Common myeloid progenitor, CD34-positive (primary cell): ENCODE measurements around the gene EFEMP2.

Experiments
- CTCF ChIA-PET: fragments of 350-600 bp; sonication (Branson Sonifier 250); formaldehyde crosslinking; loops from one replicate; lab custom pipeline; 2021; ENCODE audit warnings: antibody characterized with exemption; lab: Charles Lee
- POLR2A ChIA-PET: fragments of 350-600 bp; sonication (Branson Sonifier 250); formaldehyde crosslinking; loops from one replicate; lab custom pipeline; 2021; ENCODE audit warnings: antibody characterized with exemption; lab: Charles Lee
- DNase-seq, 3 donors: peaks; one replicate each; pipeline versions ENCODE4 v3.0.0 to v3.0.0-alpha.2; 2013
- H3K27ac ChIP-seq, 2 experiments: 1 replicate in 1 of 2; 2 replicates in 1 of 2; pipeline ENCODE4 v1.7.0; 2013; ENCODE audit warnings: inconsistent platforms in 2 of 2, low read length in 2 of 2, mild to moderate bottlenecking in 2 of 2, low read depth in 1 of 2, moderate library complexity in 1 of 2; ENCODE audit not compliant: severe bottlenecking in 2 of 2, insufficient read depth in 1 of 2, poor library complexity in 1 of 2
- H3K27me3 ChIP-seq, 5 experiments: replicated peaks in 2 of 5; 1 replicate in 3 of 5; 2 replicates in 2 of 5; pipeline versions ENCODE4 v1.6.1 to v1.7.0; 2013; ENCODE audit warnings: low read length in 4 of 5, mild to moderate bottlenecking in 2 of 5, moderate library complexity in 2 of 5, inconsistent platforms in 1 of 5; ENCODE audit not compliant: insufficient read depth in 5 of 5, control insufficient read depth in 4 of 5
- H3K36me3 ChIP-seq, 4 experiments: 1 replicate in 2 of 4; 2 replicates in 2 of 4; pipeline versions ENCODE4 v1.6.1 to v1.7.0; 2013; ENCODE audit warnings: low read length in 3 of 4, control low read depth in 1 of 4, mild to moderate bottlenecking in 1 of 4; ENCODE audit not compliant: control insufficient read depth in 4 of 4, insufficient read depth in 4 of 4
- H3K4me1 ChIP-seq, 4 experiments: 1 replicate in 3 of 4; 2 replicates in 1 of 4; pipeline versions ENCODE4 v1.6.1 to v1.7.1; 2013; ENCODE audit warnings: low read length in 3 of 4, mild to moderate bottlenecking in 3 of 4, control low read depth in 1 of 4, inconsistent platforms in 1 of 4, moderate library complexity in 1 of 4; ENCODE audit not compliant: control insufficient read depth in 4 of 4, insufficient read depth in 4 of 4; ENCODE audit errors: control extremely low read depth in 1 of 4
- H3K4me3 ChIP-seq, 7 experiments: 1 replicate in 4 of 7; 2 replicates in 3 of 7; pipeline versions ENCODE4 v1.5.1 to v1.7.0; 2013; ENCODE audit warnings: mild to moderate bottlenecking in 7 of 7, low read length in 6 of 7, moderate library complexity in 6 of 7, inconsistent platforms in 2 of 7, low read depth in 2 of 7, control low read depth in 1 of 7; ENCODE audit not compliant: insufficient read depth in 4 of 7, control insufficient read depth in 1 of 7; ENCODE audit errors: extremely low read depth in 1 of 7
- H3K9me3 ChIP-seq, 5 experiments: 1 replicate in 4 of 5; 2 replicates in 1 of 5; pipeline versions ENCODE4 v1.6.1 to v1.7.1; 2013; ENCODE audit warnings: low read length in 4 of 5, mild to moderate bottlenecking in 2 of 5, inconsistent platforms in 1 of 5, low read depth in 1 of 5, moderate library complexity in 1 of 5; ENCODE audit not compliant: control insufficient read depth in 4 of 5, insufficient read depth in 2 of 5; ENCODE audit errors: control extremely low read depth in 1 of 5
- WGBS: methylation state at CpG from one replicate; pipeline ENCODE4 v1.1.5; 2013; ENCODE audit not compliant: insufficient coverage; 5-methylcytosine and 5-hydroxymethylcytosine counted together

The EFEMP2 gene

GRCh38 chr11:65860278-65861164, 12.1 kb downstream of the EFEMP2 start, which contains the start of gene MUS81:
TSS of gene MUS81 (plus strand) at chr11:65860433. CDS start at chr11:65860754, 321 bp downstream.
- Histone ChIP-seq H3K4me1 (peaks cover 14 to 50% (median 46%) of the 10 kb centered on the region in 4 experiments), H3K9me3 (no peaks in the 10 kb centered on the region), H3K27me3 (no peaks in the 10 kb centered on the region), H3K4me3 (peak within 1 kb of the TSS; percentile 80 to 96 (median 90)), H3K27ac (peak within 1 kb of the TSS; percentile 68 to 85), H3K36me3 (peaks cover 3 to 51% (median 42%) of the 10 kb centered on the region in 4 experiments)
- peak; percentile 99 for DNase-seq
- under 1% methylated on average over 73 of the region's 78 CpGs for WGBS
- POLR2A ChIA-PET = interaction anchor here (0.5 to 4.1 kb wide), 7 partner anchors 8 to 142 kb away, joined by 4 to 33 read pairs (median 5); partner anchors contain the start of genes BANF1, CCDC85B, CTSW and EFEMP2
- CTCF ChIA-PET = interaction anchor here (0.6 to 7.9 kb wide), 21 partner anchors 9 to 270 kb away, joined by 3 to 124 read pairs (median 3); partner anchors contain the start of genes CCDC85B, EFEMP2, FIBP and KAT5

- peak overlapping the region; percentile 68 to 85 for H3K27ac ChIP-seq
- WGBS = under 1% methylated on average over 14 of the region's 16 CpGs
- H3K4me3 ChIP-seq = peak overlapping the region; percentile 57 to 96 (median 89)
- no peaks in the 10 kb centered on the region for H3K9me3 ChIP-seq
- CTCF ChIA-PET = interaction anchor here (0.6 to 7.9 kb wide), 20 partner anchors 9 to 236 kb away, joined by 3 to 124 read pairs (median 3); partner anchors contain the start of genes CCDC85B, EFEMP2, FIBP and KAT5
- POLR2A ChIA-PET = interaction anchor here (0.5 to 4.1 kb wide), 9 partner anchors 9 to 148 kb away, joined by 3 to 33 read pairs (median 5); partner anchors contain the start of genes BANF1, CCDC85B, CTSW and EFEMP2
- H3K36me3 ChIP-seq = peaks cover 3 to 51% (median 40%) of the 10 kb centered on the region in 4 experiments
- H3K27me3 ChIP-seq = no peaks in the 10 kb centered on the region
- peak in 1 of 3 donors; percentile 22 for DNase-seq
- H3K4me1 ChIP-seq = peaks cover 14 to 52% (median 49%) of the 10 kb centered on the region in 4 experiments
These were observed 12.8 kb downstream of the EFEMP2 start for GRCh38 chr11:65859812-65860277.

GRCh38 chr11:65859095-65859811, 13.3 kb downstream of the EFEMP2 start:
- Histone ChIP-seq H3K4me1 (peaks cover 14 to 52% (median 49%) of the 10 kb centered on the region in 4 experiments), H3K4me3 (peak overlapping the region; percentile 80 to 96 (median 90)), H3K9me3 (no peaks in the 10 kb centered on the region), H3K27ac (peak overlapping the region; percentile 68 to 85), H3K27me3 (no peaks in the 10 kb centered on the region), H3K36me3 (peaks cover under 1 to 51% (median 40%) of the 10 kb centered on the region in 4 experiments)
- DNase-seq = peak; percentile 97 to 99 (median 99)
- ChIA-PET CTCF (interaction anchor here (0.8 to 7.9 kb wide), 16 partner anchors 12 to 236 kb away, joined by 3 to 124 read pairs (median 4); partner anchors contain the start of genes CCDC85B, EFEMP2, FIBP and SNX32), POLR2A (interaction anchor here (1.0 to 4.1 kb wide), 7 partner anchors 9 to 147 kb away, joined by 3 to 33 read pairs (median 5); partner anchors contain the start of genes BANF1, CCDC85B, EFEMP2 and FIBP)
- WGBS = under 1% methylated on average over 41 of the region's 46 CpGs

GRCh38 chr11:65858681-65859087, 13.9 kb downstream of the EFEMP2 start:
- POLR2A ChIA-PET = interaction anchor here (0.6 to 4.1 kb wide), 8 partner anchors 13 to 947 kb away, joined by 3 to 33 read pairs (median 5); partner anchors contain the start of genes AP5B1, CCDC85B, CTSW and FIBP
- Histone ChIP-seq H3K27me3 (no peaks in the 10 kb centered on the region), H3K36me3 (peaks cover 0 to 51% (median 41%) of the 10 kb centered on the region in 4 experiments), H3K9me3 (no peaks in the 10 kb centered on the region), H3K4me1 (peaks cover 14 to 52% (median 49%) of the 10 kb centered on the region in 4 experiments), H3K27ac (peak overlapping the region; percentile 15 to 85), H3K4me3 (peak overlapping the region; percentile 80 to 96 (median 90))
- CTCF ChIA-PET = interaction anchor here (0.6 to 7.9 kb wide), 12 partner anchors 9 to 235 kb away, joined by 3 to 124 read pairs (median 4); partner anchors contain the start of genes CCDC85B, EFEMP2, FIBP and SNX32
- DNase-seq = peak in 2 of 3 donors; percentile 24 to 53
- WGBS = 0% methylated on average over 7 of the region's 10 CpGs

GRCh38 chr11:65857853-65858680, 14.5 kb downstream of the EFEMP2 start, which contains the start of gene CFL1:
TSS of gene CFL1 (minus strand) at chr11:65858180. CDS start at chr11:65858099, 81 bp downstream.
- Histone ChIP-seq H3K27ac (peak within 1 kb of the TSS; percentile 57 to 85), H3K36me3 (peaks cover 3 to 51% (median 40%) of the 10 kb centered on the region in 4 experiments), H3K4me1 (peaks cover 14 to 52% (median 49%) of the 10 kb centered on the region in 4 experiments), H3K9me3 (no peaks in the 10 kb centered on the region), H3K27me3 (no peaks in the 10 kb centered on the region), H3K4me3 (peak within 1 kb of the TSS; percentile 89 to 96 (median 90))
- ChIA-PET CTCF (interaction anchor here (0.6 to 7.9 kb wide), 7 partner anchors 8 to 235 kb away, joined by 3 to 124 read pairs (median 3); partner anchors contain the start of genes CCDC85B, EFEMP2 and FIBP), POLR2A (interaction anchor here (0.5 to 4.1 kb wide), 10 partner anchors 14 to 948 kb away, joined by 3 to 33 read pairs (median 4); partner anchors contain the start of genes AP5B1, CCDC85B, CTSW and FIBP)
- peak; percentile 98 to 99 (median 98) for DNase-seq
- 0% methylated on average over 86 of the region's 92 CpGs for WGBS
